ENCODE results near the gene PSMB4.
A peak's percentile ranks its signal among the peaks of the same experiment; 100 is the strongest.
"Not testable (repeated sequence)": the region's sequence is repeated elsewhere in the genome, so short reads cannot be mapped to it uniquely, and the experiment has no call there.

PSMB4 gene

GRCh38 chr1:151399324-151400171 is at the start of gene PSMB4:
Gene PSMB4 (plus strand): TSS chr1:151399573. CDS start chr1:151399588, 15 bp downstream.
- ChIA-PET POLR2A (interaction anchor here (0.7 kb wide), 1 partner anchor 163 kb away, joined by 3 read pairs; no protein-coding TSS in a partner anchor), CTCF (interaction anchor here (1.0 to 6.7 kb wide), 6 partner anchors 8 to 59 kb away, joined by 3 to 27 read pairs (median 4); no protein-coding TSS in a partner anchor)
- TF ChIP-seq CTCF (IDR thresholded peaks at IDR 0.05; ENCODE audit: control extremely low read depth, extremely low read depth, low read depth, missing control alignments) = peak; percentile 48
- peak; percentile 90 for DNase-seq (ENCODE audit: extremely low spot score)

GRCh38 chr1:151350323-151350722 is 49.0 kb upstream of the PSMB4 start:
- POLR2A ChIA-PET; DNase-seq (ENCODE audit: extremely low spot score): not testable (repeated sequence)

GRCh38 chr1:151352021-151352718 is 47.2 kb upstream of the PSMB4 start:
- no peak for TF ChIP-seq CTCF (IDR thresholded peaks at IDR 0.05; ENCODE audit: control extremely low read depth, extremely low read depth, low read depth, missing control alignments)
- DNase-seq (ENCODE audit: extremely low spot score) = no peak
- CTCF ChIA-PET = interaction anchor here (1.0 to 8.7 kb wide), 6 partner anchors 8 to 241 kb away, joined by 3 to 67 read pairs (median 3); partner anchors contain the start of gene PI4KB
- POLR2A ChIA-PET = no interaction called here

More at GRCh38 chr1:151350323-151350722, 49.0 kb upstream of the PSMB4 start:
- CTCF ChIA-PET = interaction anchor here (0.7 to 8.7 kb wide), 3 partner anchors 10 to 24 kb away, joined by 3 to 67 read pairs (median 3); no protein-coding TSS in a partner anchor

- no peak for TF ChIP-seq CTCF (IDR thresholded peaks at IDR 0.05; ENCODE audit: control extremely low read depth, extremely low read depth, low read depth, missing control alignments)
- CTCF ChIA-PET = interaction anchor here (1.1 to 8.7 kb wide), 6 partner anchors 9 to 29 kb away, joined by 3 to 67 read pairs (median 4); partner anchors contain the start of gene PI4KB
- DNase-seq (ENCODE audit: extremely low spot score) = no peak
- POLR2A ChIA-PET = no interaction called here
Measured at GRCh38 chr1:151356696-151357095, 42.7 kb upstream of the PSMB4 start.

- ChIA-PET POLR2A (no interaction called here), CTCF (no interaction called here)
- no peak for TF ChIP-seq CTCF (IDR thresholded peaks at IDR 0.05; ENCODE audit: control extremely low read depth, extremely low read depth, low read depth, missing control alignments)
- DNase-seq (ENCODE audit: extremely low spot score) = no peak
Measured at GRCh38 chr1:151361883-151362282, 37.5 kb upstream of the PSMB4 start.

GRCh38 chr1:151362308-151363155 is 36.8 kb upstream of the PSMB4 start:
- ChIA-PET POLR2A (no interaction called here), CTCF (no interaction called here)

More at GRCh38 chr1:151362308-151363155, 36.8 kb upstream of the PSMB4 start:
- DNase-seq (ENCODE audit: extremely low spot score) = no peak
- TF ChIP-seq CTCF (IDR thresholded peaks at IDR 0.05; ENCODE audit: control extremely low read depth, extremely low read depth, low read depth, missing control alignments) = no peak
